SU-DHL-6 (cell line): ENCODE data around the gene FMO5.
"Not testable (repeated sequence)": the region's sequence is repeated elsewhere in the genome, so short reads cannot be mapped to it uniquely, and the experiment has no call there.

Source experiments
- H2AFZ ChIP-seq: fragments of 200-600 bp; sonication (generic); 2 replicates; pipeline ENCODE4 v1.6.1; 2014; ENCODE audit warnings: low read depth, mild to moderate bottlenecking, moderate library complexity, mixed read lengths, antibody characterized with exemption, low read length; ENCODE audit not compliant: severe bottlenecking
- H3F3A ChIP-seq: fragments of 200-600 bp; shearing (Covaris generic); 2 replicates; pipeline ENCODE4 v1.6.0; 2016; ENCODE audit warnings: antibody characterized with exemption, mild to moderate bottlenecking; ENCODE audit not compliant: insufficient read depth
- H3K27ac ChIP-seq: fragments of 200-600 bp; sonication (generic); 2 replicates; pipeline ENCODE4 v1.5.1; 2016; ENCODE audit warnings: low read depth, mild to moderate bottlenecking, low read length, moderate library complexity, mixed read lengths
- H3K27me3 ChIP-seq: fragments of 200-600 bp; sonication (generic), shearing (Covaris generic); 2 replicates; pipeline ENCODE4 v1.6.0; 2014; ENCODE audit warnings: mild to moderate bottlenecking, low read length
- H3K36me3 ChIP-seq: fragments of 200-600 bp; sonication (generic); 2 replicates; pipeline ENCODE4 v1.6.1; 2014; ENCODE audit warnings: mild to moderate bottlenecking, low read length, mixed read lengths
- H3K4me2 ChIP-seq: fragments of 300-600, 200-600 bp; shearing (Covaris generic), sonication (generic); 2 replicates; pipeline ENCODE4 v1.6.0; 2014; ENCODE audit warnings: low read length, low read depth, mild to moderate bottlenecking; ENCODE audit not compliant: poor library complexity, severe bottlenecking
- H3K4me3 ChIP-seq: fragments of 200-600 bp; sonication (generic); 2 replicates; pipeline ENCODE4 v1.5.1; 2014; ENCODE audit warnings: antibody characterized with exemption, low read length, mild to moderate bottlenecking, mixed read lengths; ENCODE audit not compliant: insufficient read depth, poor library complexity, severe bottlenecking
- H3K79me2 ChIP-seq: fragments of 200-600 bp; sonication (generic); 2 replicates; pipeline ENCODE4 v1.6.1; 2014; ENCODE audit warnings: mild to moderate bottlenecking, low read length, moderate library complexity; ENCODE audit not compliant: insufficient read depth
- H3K9ac ChIP-seq: fragments of 200-600 bp; sonication (generic); 2 replicates; pipeline ENCODE4 v1.7.0; 2014; ENCODE audit warnings: mild to moderate bottlenecking, low read length
- H3K9me2 ChIP-seq: fragments of 200-600 bp; sonication (generic); replicated peaks from 2 replicates; pipeline ENCODE4 v1.6.1; 2014; ENCODE audit warnings: low read length; ENCODE audit not compliant: insufficient read depth
- H3K9me3 ChIP-seq: fragments of 200-600 bp; sonication (generic); 2 replicates; pipeline ENCODE4 v1.6.1; 2014; ENCODE audit warnings: low read length, mixed read lengths; ENCODE audit not compliant: insufficient read depth
- H4K20me1 ChIP-seq: fragments of 200-600 bp; sonication (generic); 2 replicates; pipeline ENCODE4 v1.6.1; 2014; ENCODE audit warnings: low read depth, mild to moderate bottlenecking, antibody characterized with exemption, low read length, moderate library complexity, mixed read lengths
- CTCF ChIP-seq: fragments of 200-600 bp; sonication (generic); IDR thresholded peaks from one replicate; pipeline ENCODE4 v1.5.1; 2017; ENCODE audit warnings: antibody characterized with exemption, mild to moderate bottlenecking, low read length, moderate library complexity; ENCODE audit not compliant: insufficient read depth, poor library complexity, severe bottlenecking
- EZH2phosphoT487 ChIP-seq: fragments of 200-600 bp; sonication (generic), shearing (Covaris generic); conservative IDR thresholded peaks from 2 replicates; pipeline ENCODE4 v1.6.1; 2018; ENCODE audit warnings: mild to moderate bottlenecking, antibody characterized with exemption, low read length, moderate library complexity, mixed read lengths

FMO5 gene

GRCh38 chr1:147236448-147236847 lies 11.3 kb upstream of the FMO5 start:
- Histone ChIP-seq H3K9ac (no peak overlapping the region), H4K20me1 (no peaks in the 10 kb centered on the region), H3K36me3 (no peaks in the 10 kb centered on the region), H3F3A (no peaks in the 10 kb centered on the region), H2AFZ (no peak overlapping the region), H3K79me2 (no peaks in the 10 kb centered on the region), H3K4me3 (no peak overlapping the region), H3K4me2 (no peak overlapping the region), H3K9me3 (peaks cover 15% of the 10 kb centered on the region; the same call in 1 of the 2 replicates), H3K27me3 (no peaks in the 10 kb centered on the region), H3K9me2 (no peaks in the 10 kb centered on the region), H3K27ac (no peak overlapping the region)
- TF ChIP-seq CTCF (no peak), EZH2phosphoT487 (no peak)

GRCh38 chr1:147235822-147236221 lies 10.7 kb upstream of the FMO5 start:
- H3K4me3 ChIP-seq: no peak overlapping the region
- no peak overlapping the region for H2AFZ ChIP-seq
- no peak overlapping the region for H3K27ac ChIP-seq
- H3K36me3 ChIP-seq: no peaks in the 10 kb centered on the region
- H3K9me3 ChIP-seq: peaks cover 15% of the 10 kb centered on the region; the same call in 1 of the 2 replicates
- H3K9me2 ChIP-seq: no peaks in the 10 kb centered on the region
- no peak overlapping the region for H3K9ac ChIP-seq
- no peaks in the 10 kb centered on the region for H3F3A ChIP-seq
- no peaks in the 10 kb centered on the region for H4K20me1 ChIP-seq
- no peaks in the 10 kb centered on the region for H3K79me2 ChIP-seq
- no peak for TF ChIP-seq EZH2phosphoT487
- no peak for TF ChIP-seq CTCF
- H3K4me2 ChIP-seq: no peak overlapping the region
- no peaks in the 10 kb centered on the region for H3K27me3 ChIP-seq

- not testable (repeated sequence) for H3K27ac ChIP-seq, H3K27me3 ChIP-seq, H4K20me1 ChIP-seq, H3K4me2 ChIP-seq, H3K79me2 ChIP-seq, H2AFZ ChIP-seq, H3F3A ChIP-seq, H3K4me3 ChIP-seq, H3K36me3 ChIP-seq, H3K9ac ChIP-seq, H3K9me2 ChIP-seq
- peaks cover 15% of the 10 kb centered on the region; the same call in 1 of the 2 replicates for H3K9me3 ChIP-seq
Observed at GRCh38 chr1:147233903-147234302, 8.8 kb upstream of the FMO5 start.

GRCh38 chr1:147231032-147231431 lies 5.9 kb upstream of the FMO5 start:
- not testable (repeated sequence) for H3K27ac ChIP-seq, H3K36me3 ChIP-seq, H3K9ac ChIP-seq, H3K9me3 ChIP-seq, H3K79me2 ChIP-seq, H4K20me1 ChIP-seq, H3K4me3 ChIP-seq, H3K4me2 ChIP-seq, H3F3A ChIP-seq, H2AFZ ChIP-seq, H3K27me3 ChIP-seq, H3K9me2 ChIP-seq
